Left cardiac atrium (tissue), 4 donors: ENCODE measurements around the gene MRPS7. TPM values are rescaled to one million over a fixed set of nuclear protein-coding genes. Genes with fewer than 3 reads are reported as not detected.
"Not testable (repeated sequence)": the region's sequence is repeated elsewhere in the genome, so short reads cannot be mapped to it uniquely, and the experiment has no call there.

Experiments
- ATAC-seq, 2 donors: fragments of 200-7000 bp; cut with Tn5 transposase; one replicate each; pipeline ENCODE4 v1.9.1; 2020; ENCODE audit warnings: mild to moderate bottlenecking in 2 of 2, moderate library complexity in 2 of 2
- DNase-seq: peaks from one replicate; pipeline ENCODE4 v3.0.0-alpha.2; 2020
- intact Hi-C, 2 donors: fragments of 100-400 bp; cut with DNase I; formaldehyde crosslinking; loops; one replicate each; pipeline versions ENCODE4 v1.14.1 to v1.15.1; 2022 to 2023
- total RNA-seq, 2 donors: library from RNA; stranded (reverse); fragmentation: NEBNext Ultra II Directional; extraction: Animal tissue kit (Norgen Biotek cat#: 25700); gene quantifications; one replicate each; pipeline ENCODE4 v1.2.1, GENCODE V29; 2021
- donor health status: DM: no; HTN: yes; CAD: no.
- donor health status: DM: no; HTN: yes; CAD: no; lungs with severe emphysema.
- donor health status: DM: yes; HTN: yes; CAD: no.
- donor health status: Dilated cardiomyopathy.

Gene MRPS7
- total RNA-seq, 2 donors from 2014 or later = 85.4 to 103 TPM

DNA sequence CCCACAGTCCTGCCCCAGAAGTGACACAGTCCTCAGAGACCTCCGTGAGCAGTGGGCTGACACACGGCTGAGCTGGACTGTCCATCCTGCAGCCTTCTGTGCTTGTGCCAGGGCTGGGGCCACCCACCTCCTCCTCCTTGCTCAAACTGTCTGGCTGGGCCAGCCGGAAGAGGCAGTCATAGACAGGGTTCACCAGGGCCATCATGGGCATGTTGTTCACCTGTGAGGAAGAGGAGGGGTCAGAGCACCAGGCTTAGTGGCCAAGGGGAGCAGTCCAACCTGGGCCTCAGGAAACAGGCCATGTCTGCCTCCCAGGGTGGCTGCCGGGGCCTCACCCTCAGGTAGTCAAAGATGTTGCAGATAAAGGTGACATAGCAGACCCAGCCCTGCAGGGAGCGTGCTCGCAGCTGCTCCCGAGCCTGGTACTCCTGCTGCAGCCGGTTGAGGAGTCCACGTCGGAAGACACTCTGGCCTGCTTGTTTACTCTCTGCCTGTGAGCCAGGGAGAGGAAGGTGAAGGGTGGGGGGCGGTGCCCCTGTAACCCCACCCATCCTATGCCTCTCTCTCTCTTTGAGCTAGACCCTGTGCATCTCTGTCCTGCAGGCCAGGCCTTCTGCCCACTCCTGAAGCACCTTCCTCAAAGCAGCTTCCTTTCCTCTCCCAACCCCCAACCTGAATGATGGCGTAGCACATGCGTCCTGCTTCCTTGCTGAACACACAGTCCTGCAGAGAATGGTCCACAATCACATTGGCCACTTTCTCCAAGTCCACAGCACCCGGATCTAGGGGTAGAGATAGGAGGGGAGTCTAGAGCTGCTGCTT is 5.9 kb downstream of the MRPS7 start:
- intact Hi-C loops = no loop called here
- no peak for ATAC-seq
- no peak for DNase-seq

DNA sequence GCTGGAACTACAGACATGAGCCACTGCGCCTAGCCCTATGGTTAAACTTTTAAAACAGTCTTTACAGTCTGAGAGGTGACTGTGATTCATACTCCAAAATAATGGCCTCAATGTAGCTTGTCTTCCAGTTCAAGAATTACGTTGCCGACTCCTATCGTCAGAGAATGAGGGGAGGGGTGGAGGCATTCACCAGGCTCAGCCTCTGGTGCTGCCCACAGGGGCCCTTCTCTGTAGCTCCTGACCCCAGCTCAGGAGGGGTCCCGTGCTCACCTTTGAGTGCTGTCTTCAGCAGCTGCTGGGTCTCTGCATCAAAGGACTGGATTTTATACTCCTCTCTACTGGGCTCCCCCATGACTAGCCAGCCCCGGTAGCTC is 8.2 kb downstream of the MRPS7 start:
- intact Hi-C loops = no loop called here
- ATAC-seq = no peak
- no peak for DNase-seq

- intact Hi-C loops = no loop called here
- ATAC-seq (peak; percentile 58 to 68), DNase-seq (peak; percentile 83)
Measured at GRCh38 chr17:75270218-75270965, 8.7 kb downstream of the MRPS7 start.

DNA sequence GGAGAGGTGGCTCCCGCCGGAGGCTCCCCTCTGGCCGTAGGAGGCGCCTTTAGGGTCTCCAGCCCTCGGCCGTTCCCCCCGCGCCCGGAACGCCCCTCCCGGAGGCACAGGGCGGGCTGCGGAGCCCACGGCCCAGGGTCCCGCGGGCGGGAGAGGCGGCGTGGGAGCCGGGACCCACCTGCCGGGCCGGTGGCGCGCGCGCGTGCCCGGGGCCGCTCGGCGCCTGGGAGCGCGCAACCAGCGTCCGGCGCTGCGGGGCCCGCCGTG is 9.2 kb downstream of the MRPS7 start, which contains the start of gene MIF4GD:
Gene MIF4GD (minus strand): TSS at position 266 of the 267 bp plus-strand sequence. CDS start 1,036 bp downstream, outside the sequence.
- intact Hi-C loops = no loop called here
- ATAC-seq (no peak), DNase-seq (no peak)

DNA sequence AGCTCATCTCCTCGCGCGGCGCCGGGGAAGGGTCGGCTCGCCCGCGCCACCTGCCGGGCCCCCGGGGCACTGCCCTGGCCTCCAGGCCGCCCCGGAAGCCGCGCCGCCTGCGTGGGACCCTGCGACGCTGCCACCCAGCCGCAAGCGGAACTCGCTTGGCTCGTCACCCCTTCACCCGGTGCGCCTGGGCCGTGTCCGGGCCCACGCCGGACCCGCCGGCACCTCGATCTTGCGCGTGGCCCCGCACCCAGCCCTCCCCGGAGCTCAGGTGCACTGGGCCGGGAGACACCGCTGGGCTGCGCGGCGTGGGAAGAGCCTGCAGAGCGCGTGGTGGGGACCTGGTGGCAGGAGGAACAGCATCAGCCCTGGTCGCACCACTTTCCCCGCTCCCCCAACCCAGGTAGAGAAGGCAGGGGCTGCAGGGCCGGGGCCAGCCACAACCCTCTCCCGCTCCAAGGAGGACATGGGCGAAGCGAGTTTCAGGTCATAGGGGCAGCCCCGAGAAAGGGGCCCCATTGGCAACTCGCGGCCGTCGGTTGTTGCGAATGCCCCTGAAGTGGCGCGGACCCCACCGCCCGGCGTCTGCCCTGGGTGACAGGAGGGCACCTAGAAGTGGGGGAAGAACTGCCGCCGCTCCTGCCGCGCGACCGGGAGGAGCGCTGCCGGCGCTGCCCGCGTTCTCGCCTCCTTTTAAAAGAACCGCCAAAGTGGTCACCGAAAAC is 9.7 kb downstream of the MRPS7 start:
- intact Hi-C loops = no loop called here
- peak; percentile 84 for DNase-seq

DNA sequence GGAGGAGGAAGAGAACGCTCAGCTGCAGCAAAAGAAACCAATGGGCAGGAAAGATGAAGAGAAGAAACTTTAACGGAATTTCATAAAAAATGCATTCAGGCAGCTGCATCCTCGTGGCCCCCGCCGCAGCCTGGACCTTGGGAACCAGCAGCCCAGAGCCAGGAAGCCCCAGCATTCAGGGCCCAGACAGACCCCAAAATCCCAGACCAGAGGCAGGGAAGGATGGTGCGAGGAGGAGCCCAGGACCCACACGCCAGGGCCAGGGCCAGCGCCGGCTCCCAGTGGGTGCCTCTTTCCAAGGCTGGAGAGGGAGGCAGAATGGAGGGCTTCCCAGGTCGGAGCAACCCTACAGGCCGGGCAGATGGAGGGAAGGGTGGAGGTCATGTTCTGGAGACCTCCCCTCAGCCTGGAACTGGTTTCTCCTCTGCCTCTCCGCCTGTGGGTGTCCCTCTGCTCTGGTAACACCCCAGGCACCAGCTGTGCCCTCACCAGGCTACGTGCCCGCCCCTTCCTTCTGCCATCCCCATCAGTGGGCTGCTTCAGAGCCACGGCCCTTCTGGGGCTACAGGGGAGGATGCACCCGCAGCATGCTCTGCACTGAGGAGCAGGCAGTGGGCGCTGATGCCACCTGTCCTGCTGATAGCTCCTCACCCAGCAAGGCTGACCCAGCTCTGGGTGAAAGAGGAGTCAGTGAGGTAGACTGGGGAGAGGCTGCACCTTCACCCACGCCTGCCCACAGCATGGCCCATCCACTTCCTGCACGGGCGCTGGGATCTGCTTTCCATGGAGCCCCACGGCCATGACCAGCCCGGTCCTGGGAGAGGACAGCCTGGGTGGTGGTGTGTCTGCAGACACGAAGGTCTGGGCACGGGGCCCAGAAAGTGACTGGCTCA is 10.5 kb downstream of the MRPS7 start:
- intact Hi-C loops = no loop called here
- DNase-seq = peak; percentile 75
- peak; percentile 12 to 28 for ATAC-seq

More for the DNA sequence above, 9.7 kb downstream of the MRPS7 start:
- peak; percentile 81 to 87 for ATAC-seq

- DNase-seq (no peak), ATAC-seq (no peak)
- intact Hi-C loops = no loop called here
Measured at GRCh38 chr17:75272848-75273184, 11.1 kb downstream of the MRPS7 start.

DNA sequence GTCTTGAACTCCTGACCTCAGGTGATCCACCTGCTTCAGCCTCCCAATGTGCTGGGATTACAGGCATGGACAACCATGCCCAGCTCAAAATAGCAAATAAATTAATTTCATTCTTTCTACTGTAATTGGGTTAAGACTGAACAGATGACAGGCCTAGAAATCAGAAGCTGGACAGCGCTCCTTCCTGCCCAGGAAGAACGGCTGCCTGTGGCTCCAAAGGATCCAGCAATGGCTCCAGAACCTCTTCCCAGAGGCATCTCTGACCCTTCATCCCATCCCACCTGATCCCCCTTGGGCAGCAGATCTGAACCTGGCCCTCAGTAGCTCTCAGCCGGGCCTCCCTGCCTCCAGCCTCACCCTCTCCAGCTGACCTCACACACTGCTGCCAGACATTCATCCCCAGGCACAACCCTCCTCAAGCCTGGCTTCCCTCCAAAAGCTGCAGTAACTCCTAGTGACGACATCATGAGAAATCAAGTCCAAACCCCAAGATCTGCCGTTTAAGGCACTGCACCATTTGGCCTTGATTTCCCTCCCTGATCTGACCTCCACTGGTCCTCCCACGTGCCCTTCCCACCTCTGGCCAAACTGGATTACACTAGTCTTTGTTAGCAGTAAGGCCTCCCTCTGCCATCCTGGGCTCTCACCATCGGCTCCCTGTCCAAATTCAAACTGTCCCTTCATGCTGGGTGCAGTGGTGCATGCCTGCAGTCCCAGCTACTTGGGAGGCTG is 12.5 kb downstream of the MRPS7 start:
- intact Hi-C loops = no loop called here
- ATAC-seq (no peak), DNase-seq (no peak)

DNA sequence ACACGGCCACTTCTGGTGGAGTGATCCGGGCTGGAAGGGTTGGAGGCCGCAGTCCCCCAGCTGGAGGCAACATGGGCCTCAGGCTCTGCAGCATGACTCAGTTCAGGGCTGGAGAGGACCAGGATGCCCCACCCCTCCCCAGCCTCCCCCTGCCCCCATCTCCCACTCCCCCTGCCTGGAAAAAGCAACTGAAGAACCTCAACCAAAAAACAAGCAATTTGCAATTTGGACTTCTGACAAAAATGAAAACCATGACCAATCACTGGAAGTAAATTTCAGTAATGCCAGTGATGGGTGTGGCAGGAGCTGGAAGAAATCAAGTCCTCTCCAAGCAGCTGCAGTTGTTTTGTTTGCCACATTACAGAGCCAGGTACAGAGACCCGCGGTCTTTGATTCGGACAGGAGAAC is 16.0 kb downstream of the MRPS7 start:
- ATAC-seq = no peak
- no peak for DNase-seq
- intact Hi-C loops = no loop called here

GRCh38 chr17:75280189-75280588 is 18.5 kb downstream of the MRPS7 start:
- intact Hi-C loops, ATAC-seq: not testable (repeated sequence)

DNA sequence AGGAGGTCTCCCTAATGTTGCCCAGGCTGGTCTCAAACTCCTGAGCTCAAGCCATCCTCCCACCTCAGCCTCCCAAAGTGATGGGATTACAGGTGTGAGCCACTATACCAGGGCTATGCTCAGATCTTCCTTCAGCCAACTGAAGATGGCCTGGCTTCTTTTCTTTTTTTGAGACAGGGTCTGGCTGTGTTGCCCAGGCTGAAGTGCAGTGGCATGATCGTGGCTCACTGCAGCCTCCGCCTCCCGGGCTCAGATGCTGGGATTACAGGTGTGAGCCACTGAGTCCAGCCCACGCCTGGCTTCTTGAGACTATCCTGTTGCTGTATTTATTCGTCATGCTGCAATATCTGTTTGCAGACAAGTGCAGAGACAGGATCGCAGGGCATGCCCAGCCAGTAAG is 23.4 kb downstream of the MRPS7 start:
- DNase-seq (no peak), ATAC-seq (no peak)
- intact Hi-C loops = no loop called here

More at GRCh38 chr17:75280189-75280588, 18.5 kb downstream of the MRPS7 start:
- not testable (repeated sequence) for DNase-seq

- DNase-seq = no peak
- ATAC-seq = no peak
- intact Hi-C loops = no loop called here
Measured at GRCh38 chr17:75287221-75287620, 25.5 kb downstream of the MRPS7 start.

DNA sequence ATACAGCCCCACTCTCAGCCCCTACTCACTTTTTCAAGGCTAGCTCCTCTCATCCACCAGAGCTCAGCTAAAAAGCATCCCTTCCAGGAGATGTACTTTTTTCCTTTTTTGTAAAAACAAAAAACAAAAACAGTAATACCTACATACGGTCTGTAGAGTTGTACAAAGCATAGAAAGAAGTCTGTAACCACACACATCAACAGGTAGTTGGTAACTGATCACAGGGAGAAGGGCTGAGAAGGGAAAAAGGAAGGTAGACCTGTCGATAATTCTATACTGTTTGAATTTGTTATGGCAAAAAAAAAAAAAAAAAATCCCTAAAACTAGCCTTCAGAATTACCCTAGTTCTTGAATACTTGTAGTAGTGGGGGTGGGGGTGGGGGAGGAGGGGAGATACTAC is 26.7 kb downstream of the MRPS7 start:
- intact Hi-C loops = no loop called here
- ATAC-seq = no peak

DNA sequence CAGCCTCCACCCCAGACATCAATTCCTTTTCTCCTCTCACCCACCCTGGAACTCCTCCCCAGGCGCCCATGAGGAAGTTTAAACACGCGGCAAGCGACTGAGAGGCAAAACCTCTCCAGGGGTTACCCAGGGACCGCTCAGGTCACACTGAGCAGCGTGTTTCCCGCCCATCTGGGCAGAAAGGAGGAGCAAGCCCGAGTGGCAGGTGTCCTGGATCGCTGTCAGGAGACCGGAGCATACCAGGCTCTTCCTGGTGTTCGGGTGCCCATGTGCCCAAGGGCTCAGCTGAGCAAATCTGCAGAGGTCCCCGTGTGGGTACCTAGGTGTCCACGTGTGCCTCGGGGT is 27.1 kb downstream of the MRPS7 start:
- peak; percentile 31 to 41 for ATAC-seq
- intact Hi-C loops = no loop called here
- peak; percentile 52 for DNase-seq

More for the DNA sequence above, 26.7 kb downstream of the MRPS7 start:
- no peak for DNase-seq

- peak; percentile 99 for ATAC-seq
Measured at GRCh38 chr17:75289115-75289831, 27.6 kb downstream of the MRPS7 start, which contains the start of gene SLC25A19. TSS of gene SLC25A19 (minus strand) at chr17:75289433. CDS start at chr17:75286764, 2,669 bp downstream.

GRCh38 chr17:75289832-75290337 is 28.2 kb downstream of the MRPS7 start:
- peak; percentile 42 for ATAC-seq
- intact Hi-C loops = no loop called here

More at GRCh38 chr17:75289115-75289831, 27.6 kb downstream of the MRPS7 start, which contains the start of gene SLC25A19:
- intact Hi-C loops = no loop called here
- peak; percentile 99 for DNase-seq

DNA sequence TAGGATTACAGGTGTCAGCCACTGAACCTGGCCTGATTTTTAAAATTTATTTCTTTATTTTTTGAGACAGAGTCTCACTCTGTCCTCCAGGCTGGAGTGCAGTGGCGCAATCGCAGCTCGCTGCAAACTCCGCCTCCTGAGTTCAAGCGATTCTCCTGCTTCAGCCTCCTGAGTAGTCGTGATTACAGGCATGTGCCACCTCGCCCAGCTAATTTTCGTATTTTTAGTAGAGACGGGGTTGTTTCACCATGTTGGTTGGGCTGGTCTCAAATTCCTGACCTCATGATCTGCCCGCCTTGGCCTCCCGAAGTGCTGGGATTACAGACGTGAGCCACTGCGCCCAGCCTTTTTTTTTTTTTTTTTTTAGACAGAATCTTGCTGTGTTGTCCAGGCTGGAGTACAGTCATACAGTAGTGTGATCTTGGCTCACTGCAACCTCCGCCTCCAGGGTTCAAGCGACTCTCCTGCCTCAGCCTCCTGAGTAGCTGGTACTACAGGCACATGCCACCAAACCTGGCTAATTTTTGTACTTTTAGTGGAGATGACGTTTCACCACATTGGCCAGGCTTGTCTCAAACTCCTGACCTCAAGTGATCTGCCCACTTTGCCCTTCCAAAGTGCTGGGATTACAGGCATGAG is 31.2 kb downstream of the MRPS7 start:
- DNase-seq = peak; percentile 32
- intact Hi-C loops, ATAC-seq: not testable (repeated sequence)

More at GRCh38 chr17:75289832-75290337, 28.2 kb downstream of the MRPS7 start:
- peak; percentile 57 for DNase-seq
